ENCODE data around the gene RBM48. TPM values are rescaled to one million over a fixed set of nuclear protein-coding genes. Genes with fewer than 3 reads are reported as not detected.
"Not testable (repeated sequence)": the region's sequence is repeated elsewhere in the genome, so short reads cannot be mapped to it uniquely, and the experiment has no call there.

Gene RBM48
- 11.5 TPM for total RNA-seq

GRCh38 chr7:92528188-92528957, at the start of gene RBM48, which contains the start of gene PEX1:
RBM48 (plus strand) TSS chr7:92528795; CDS start chr7:92528814, 19 bp downstream.
PEX1 (minus strand) TSS chr7:92528520; CDS start chr7:92528435, 85 bp downstream.
- TF ChIP-seq POLR2AphosphoS5 (IDR thresholded peaks at IDR 0.05; ENCODE audit: insufficient read depth in 1 of 2, low read depth in 1 of 2) = peak; percentile 86 to 94
- TF ChIP-seq POLR2A (IDR thresholded peaks at IDR 0.05) = no peak
- peak in 1 of 3 experiments; percentile 16 for TF ChIP-seq CTCF (IDR thresholded peaks at IDR 0.05)
- Histone ChIP-seq H3K4me1 (peaks cover 44% of the 10 kb centered on the region), H3K4me3 (peak within 1 kb of the TSS; percentile 78 to 99), H3K27ac (peak within 1 kb of the TSS; percentile 88), H3K9me3 (no peaks in the 10 kb centered on the region), H3K27me3 (no peaks in the 10 kb centered on the region), H3K36me3 (peaks cover 0 to 32% of the 10 kb centered on the region in 2 donors)
- peak; percentile 98 to 99 for DNase-seq (ENCODE audit: extremely low spot score in 2 of 2)
- intact Hi-C loops (cut with DNase I) = no loop called here

GRCh38 chr7:92479146-92479545, 49.4 kb upstream of the RBM48 start:
- DNase-seq (ENCODE audit: extremely low spot score in 2 of 2); H3K36me3 ChIP-seq; intact Hi-C loops (cut with DNase I); H3K4me1 ChIP-seq; H3K4me3 ChIP-seq; H3K27me3 ChIP-seq; H3K27ac ChIP-seq; H3K9me3 ChIP-seq: not testable (repeated sequence)

- H3K36me3 ChIP-seq = peaks cover 0 to 24% of the 10 kb centered on the region in 2 donors
- H3K4me1 ChIP-seq; H3K27me3 ChIP-seq; H3K27ac ChIP-seq; intact Hi-C loops (cut with DNase I); H3K9me3 ChIP-seq; H3K4me3 ChIP-seq; DNase-seq (ENCODE audit: extremely low spot score in 2 of 2): not testable (repeated sequence)
These were observed 45.0 kb upstream of the RBM48 start for GRCh38 chr7:92483624-92484023.

- H3K4me3 ChIP-seq; DNase-seq (ENCODE audit: extremely low spot score in 2 of 2); H3K4me1 ChIP-seq; H3K27ac ChIP-seq; intact Hi-C loops (cut with DNase I); H3K27me3 ChIP-seq; H3K9me3 ChIP-seq: not testable (repeated sequence)
- peaks cover 0 to 28% of the 10 kb centered on the region in 2 donors for H3K36me3 ChIP-seq
These were observed 44.4 kb upstream of the RBM48 start for GRCh38 chr7:92484226-92484625.

- Histone ChIP-seq H3K4me1 (no peaks in the 10 kb centered on the region), H3K27ac (no peak overlapping the region), H3K4me3 (no peak overlapping the region), H3K9me3 (no peaks in the 10 kb centered on the region), H3K36me3 (peaks cover 0 to 34% of the 10 kb centered on the region in 2 donors), H3K27me3 (no peaks in the 10 kb centered on the region)
- no peak for DNase-seq (ENCODE audit: extremely low spot score in 2 of 2)
- intact Hi-C loops (cut with DNase I) = no loop called here
- TF ChIP-seq CTCF (IDR thresholded peaks at IDR 0.05) = no peak
These were observed 43.2 kb upstream of the RBM48 start for GRCh38 chr7:92485267-92485892.

- H3K27me3 ChIP-seq = no peaks in the 10 kb centered on the region
- intact Hi-C loops (cut with DNase I) = no loop called here
- H3K9me3 ChIP-seq = no peaks in the 10 kb centered on the region
- H3K4me1 ChIP-seq = no peaks in the 10 kb centered on the region
- no peak overlapping the region for H3K27ac ChIP-seq
- TF ChIP-seq POLR2AphosphoS5 (IDR thresholded peaks at IDR 0.05; ENCODE audit: insufficient read depth in 1 of 2, low read depth in 1 of 2) = no peak
- TF ChIP-seq POLR2A (IDR thresholded peaks at IDR 0.05) = no peak
- no peak for TF ChIP-seq CTCF (IDR thresholded peaks at IDR 0.05)
- DNase-seq (ENCODE audit: extremely low spot score in 2 of 2) = no peak
- H3K36me3 ChIP-seq = peaks cover 0 to 38% of the 10 kb centered on the region in 2 donors
- H3K4me3 ChIP-seq = no peak overlapping the region
These were observed 42.6 kb upstream of the RBM48 start for GRCh38 chr7:92485974-92486373.
